Spleen (tissue), 11 donors: ENCODE results near the gene DNAJB6. TPM values are rescaled to one million over a fixed set of nuclear protein-coding genes. Genes with fewer than 3 reads are reported as not detected.

ENCODE experiments used
- DNase-seq: peaks from one replicate; pipeline ENCODE4 v3.0.0-alpha.2; 2020
- H3K27ac ChIP-seq, 8 donors: fragments of 200-600 bp; sonication (generic) in 7 of 8; 1 replicate in 4 of 8; 2 replicates in 4 of 8; pipeline versions ENCODE4 v1.5.0 to v1.8.0; 2016 to 2021; ENCODE audit warnings: inconsistent platforms in 4 of 8, mild to moderate bottlenecking in 4 of 8, moderate library complexity in 1 of 8
- H3K27me3 ChIP-seq, 7 donors: fragments of 200-600 bp; sonication (generic) in 6 of 7; replicated peaks in 1 of 7; 1 replicate in 4 of 7; 2 replicates in 3 of 7; pipeline versions ENCODE4 v1.5.0 to v1.8.0; 2016 to 2021; ENCODE audit warnings: inconsistent platforms in 3 of 7, mild to moderate bottlenecking in 1 of 7
- H3K36me3 ChIP-seq, 6 donors: fragments of 200-600 bp; sonication (generic) in 5 of 6; 1 replicate in 4 of 6; 2 replicates in 2 of 6; pipeline versions ENCODE4 v1.5.0 to v1.8.0; 2016 to 2021; ENCODE audit warnings: inconsistent platforms in 2 of 6
- H3K4me1 ChIP-seq, 6 donors: fragments of 200-600 bp; sonication (generic) in 5 of 6; 1 replicate in 3 of 6; 2 replicates in 3 of 6; pipeline versions ENCODE4 v1.5.0 to v1.8.0; 2016 to 2021; ENCODE audit warnings: inconsistent platforms in 3 of 6
- H3K4me3 ChIP-seq, 8 donors: fragments of 200-600 bp; sonication (generic) in 7 of 8; 1 replicate in 4 of 8; 2 replicates in 4 of 8; pipeline versions ENCODE4 v1.5.0 to v1.8.0; 2016 to 2021; ENCODE audit warnings: inconsistent platforms in 4 of 8, mild to moderate bottlenecking in 4 of 8, moderate library complexity in 2 of 8
- H3K9me3 ChIP-seq, 8 donors: fragments of 200-600 bp; sonication (generic) in 7 of 8; 1 replicate in 4 of 8; 2 replicates in 4 of 8; pipeline versions ENCODE4 v1.5.0 to v1.8.0; 2016 to 2021; ENCODE audit warnings: inconsistent platforms in 4 of 8
- POLR2A ChIP-seq, 3 donors: fragments of 450-650 bp; IDR thresholded peaks; one replicate each; pipeline ENCODE4 v1.5.1; 2017; ENCODE audit warnings: antibody characterized with exemption in 3 of 3, mild to moderate bottlenecking in 1 of 3
- POLR2AphosphoS5 ChIP-seq, 3 donors: sonication (generic); formaldehyde crosslinking; IDR thresholded peaks; one replicate each; pipeline ENCODE4 v1.5.1; 2017; ENCODE audit warnings: antibody characterized with exemption in 3 of 3
- WGBS, 5 donors: extraction: QIAGEN DNeasy Blood & Tissue Kit in 3 of 5; methylation state at CpG; one replicate each; pipeline versions ENCODE4 v1.1.5 to v1.1.7; 2013 to 2018; 5-methylcytosine and 5-hydroxymethylcytosine counted together
- intact Hi-C: fragments of 100-400 bp; cut with DNase I; formaldehyde crosslinking; loops from one replicate; pipeline ENCODE4 v1.15.0; 2023; ENCODE audit warnings: low total_unique reads
- polyA plus RNA-seq, 3 donors: library from polyadenylated mRNA; stranded (reverse); fragments of 200-250 nt; gene quantifications; one replicate each; pipeline ENCODE4 v1.2.1, GENCODE V29; 2013
- total RNA-seq, 7 donors: library from RNA; depleted of rRNA in 3 of 7; stranded (reverse); fragments of >200 nt in 3 of 7; fragmentation: NEBNext Ultra II Directional in 4 of 7; extraction: Animal tissue kit (Norgen Biotek cat#: 25700) in 4 of 7; gene quantifications; one replicate each; pipeline versions ENCODE4 v1.1.0 to v1.2.1, GENCODE V29; 2016 to 2021
- TF ChIP-seq, protein P1 (sequence below), 11 experiments: fragments of 200-600 bp in 7 of 11; fragments of 450-650 bp in 4 of 11; sonication (generic) in 4 of 11; IDR thresholded peaks in 8 of 11; conservative IDR thresholded peaks in 3 of 11; 1 replicate in 7 of 11; 2 replicates in 4 of 11; pipeline versions ENCODE4 v1.4.0 to v1.8.0; 2016 to 2021; ENCODE audit warnings: antibody characterized with exemption in 11 of 11, inconsistent platforms in 4 of 11, mild to moderate bottlenecking in 1 of 11
- donor health status: healthy with polysubstance abuse.
- donor health status: DM: no; HTN: no; CAD: no; lungs with moderate emphysema.
- donor health status: DM: no; HTN: no; CAD: no.
- donor health status: Bipolar disorder and iron deficiency.
- donor health status: healthy.
- donor health status: DM: no; HTN: no; CAD: no.
- donor health status: DM: yes; HTN: yes; CAD: no.

The DNAJB6 gene
- total and polyA plus RNA-seq, 10 donors = 37.7 to 115 (median 92.0) TPM

DNA sequence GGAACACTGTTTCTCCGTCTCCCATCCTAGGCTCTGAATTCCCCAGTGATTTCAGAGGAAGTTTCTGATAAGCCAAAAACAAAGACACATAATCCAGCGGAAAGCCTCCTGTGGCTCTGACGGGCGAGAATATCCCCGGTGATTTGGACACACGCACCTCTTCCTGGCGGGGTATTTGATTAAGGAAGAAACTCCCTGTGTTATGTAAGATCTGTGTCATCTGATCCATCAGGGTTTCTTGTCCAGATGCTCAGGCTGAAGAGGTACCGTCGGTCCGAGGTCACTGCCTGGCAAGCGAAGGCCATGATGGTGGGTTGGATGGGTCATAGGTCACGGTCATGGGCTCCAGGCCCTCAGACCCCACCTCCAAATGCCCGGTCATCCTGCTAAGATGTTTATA lies 39.6 kb upstream of the DNAJB6 start:
- H3K4me1 ChIP-seq = peaks cover 5 to 37% (median 12%) of the 10 kb centered on the region in 6 donors
- H3K36me3 ChIP-seq = no peaks in the 10 kb centered on the region
- H3K27ac ChIP-seq = no peak overlapping the region
- intact Hi-C loops = no loop called here
- TF ChIP-seq, protein P1, sequence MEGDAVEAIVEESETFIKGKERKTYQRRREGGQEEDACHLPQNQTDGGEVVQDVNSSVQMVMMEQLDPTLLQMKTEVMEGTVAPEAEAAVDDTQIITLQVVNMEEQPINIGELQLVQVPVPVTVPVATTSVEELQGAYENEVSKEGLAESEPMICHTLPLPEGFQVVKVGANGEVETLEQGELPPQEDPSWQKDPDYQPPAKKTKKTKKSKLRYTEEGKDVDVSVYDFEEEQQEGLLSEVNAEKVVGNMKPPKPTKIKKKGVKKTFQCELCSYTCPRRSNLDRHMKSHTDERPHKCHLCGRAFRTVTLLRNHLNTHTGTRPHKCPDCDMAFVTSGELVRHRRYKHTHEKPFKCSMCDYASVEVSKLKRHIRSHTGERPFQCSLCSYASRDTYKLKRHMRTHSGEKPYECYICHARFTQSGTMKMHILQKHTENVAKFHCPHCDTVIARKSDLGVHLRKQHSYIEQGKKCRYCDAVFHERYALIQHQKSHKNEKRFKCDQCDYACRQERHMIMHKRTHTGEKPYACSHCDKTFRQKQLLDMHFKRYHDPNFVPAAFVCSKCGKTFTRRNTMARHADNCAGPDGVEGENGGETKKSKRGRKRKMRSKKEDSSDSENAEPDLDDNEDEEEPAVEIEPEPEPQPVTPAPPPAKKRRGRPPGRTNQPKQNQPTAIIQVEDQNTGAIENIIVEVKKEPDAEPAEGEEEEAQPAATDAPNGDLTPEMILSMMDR (IDR thresholded peaks at IDR 0.05 in 8 of 11, conservative IDR thresholded peaks at IDR 0.05 in 3 of 11) = no peak
- TF ChIP-seq POLR2A (IDR thresholded peaks at IDR 0.05) = no peak
- TF ChIP-seq POLR2AphosphoS5 (IDR thresholded peaks at IDR 0.05) = no peak
- no peaks in the 10 kb centered on the region for H3K9me3 ChIP-seq
- WGBS, 5 donors = 53 to 77% (median 64%) methylated on average over 13 of the region's 13 CpGs
- H3K4me3 ChIP-seq = no peak overlapping the region
- no peak for DNase-seq
- peaks cover 0 to 7% (median 0%) of the 10 kb centered on the region in 7 donors for H3K27me3 ChIP-seq

DNA sequence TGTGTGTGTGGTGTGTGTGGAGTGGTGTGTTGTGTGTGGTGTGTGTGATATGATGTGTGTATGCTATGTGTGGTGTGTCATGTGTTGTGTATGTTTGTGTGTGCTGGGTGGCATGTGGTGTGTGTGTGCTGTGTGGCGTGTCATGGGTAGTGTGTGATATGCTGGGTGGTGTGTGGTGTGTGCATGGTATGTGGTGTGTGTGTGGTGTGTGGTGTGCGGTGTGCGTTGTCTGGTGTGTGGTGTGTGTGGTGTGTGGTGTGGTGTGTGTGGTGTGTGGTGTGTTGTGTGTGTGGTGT lies 37.5 kb upstream of the DNAJB6 start:
- TF ChIP-seq, protein P1 (IDR thresholded peaks at IDR 0.05 in 8 of 11, conservative IDR thresholded peaks at IDR 0.05 in 3 of 11) = no peak
- TF ChIP-seq POLR2AphosphoS5 (IDR thresholded peaks at IDR 0.05) = no peak
- no peak for TF ChIP-seq POLR2A (IDR thresholded peaks at IDR 0.05)
- Histone ChIP-seq H3K4me3 (no peak overlapping the region), H3K4me1 (peaks cover 5 to 50% (median 21%) of the 10 kb centered on the region in 6 donors), H3K36me3 (no peaks in the 10 kb centered on the region), H3K27ac (no peak overlapping the region), H3K27me3 (peaks cover 0 to 7% (median 0%) of the 10 kb centered on the region in 7 donors), H3K9me3 (no peaks in the 10 kb centered on the region)
- no peak for DNase-seq
- WGBS, 5 donors = 83 to 100% (median 92%) methylated on average over 3 of the region's 3 CpGs
- intact Hi-C loops = no loop called here

DNA sequence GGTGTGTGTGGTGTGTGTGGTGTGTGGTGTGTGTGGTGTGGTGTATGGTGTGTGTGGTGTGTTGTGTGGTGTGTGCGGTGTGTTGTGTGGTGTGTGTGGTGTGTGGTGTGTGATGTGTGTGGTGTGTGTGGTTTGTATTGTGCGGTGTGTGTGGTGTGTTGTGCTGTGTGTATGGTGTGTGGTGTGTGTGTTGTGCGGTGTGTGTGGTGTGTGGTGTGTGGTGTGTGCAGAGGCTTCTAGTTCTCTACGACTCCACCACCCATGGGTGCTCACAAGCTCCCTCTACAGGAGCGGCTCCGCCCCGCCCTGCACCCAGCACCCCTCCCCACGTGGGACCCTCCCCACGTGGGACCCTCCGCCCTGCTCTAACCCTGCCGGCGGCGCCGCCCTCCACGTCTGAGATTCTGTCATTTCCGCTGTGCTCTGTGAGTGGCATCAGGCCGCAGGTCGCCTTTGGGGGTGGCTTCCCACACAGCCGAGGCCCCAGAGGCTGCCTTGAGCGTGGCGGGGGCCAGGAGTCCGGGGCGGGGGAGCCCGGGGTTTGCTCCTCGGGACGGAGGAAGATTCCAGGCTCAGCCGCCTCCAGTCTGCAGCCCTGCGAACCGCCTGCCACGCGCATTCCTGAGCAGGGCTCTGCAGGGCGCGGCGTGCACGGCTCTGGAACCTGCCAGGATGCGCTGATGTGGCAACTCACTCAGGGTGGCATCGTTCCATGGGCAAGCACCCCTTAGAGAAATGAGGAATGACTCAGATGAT lies 37.0 kb upstream of the DNAJB6 start:
- Histone ChIP-seq H3K27ac (peak overlapping the region in 2 of 8 donors; percentile 8 to 87), H3K27me3 (peaks cover 0 to 7% (median 0%) of the 10 kb centered on the region in 7 donors), H3K4me3 (no peak overlapping the region), H3K9me3 (no peaks in the 10 kb centered on the region), H3K4me1 (peaks cover 5 to 50% (median 21%) of the 10 kb centered on the region in 6 donors), H3K36me3 (no peaks in the 10 kb centered on the region)
- peak; percentile 81 for DNase-seq
- TF ChIP-seq POLR2AphosphoS5 (IDR thresholded peaks at IDR 0.05) (peak in 1 of 3 donors; percentile 58), POLR2A (IDR thresholded peaks at IDR 0.05) (no peak)
- TF ChIP-seq, protein P1 (IDR thresholded peaks at IDR 0.05 in 8 of 11, conservative IDR thresholded peaks at IDR 0.05 in 3 of 11) = no peak
- WGBS, 5 donors = 54 to 83% (median 70%) methylated on average over 16 to 37 of the region's 37 CpGs
- intact Hi-C loops = no loop called here

DNA sequence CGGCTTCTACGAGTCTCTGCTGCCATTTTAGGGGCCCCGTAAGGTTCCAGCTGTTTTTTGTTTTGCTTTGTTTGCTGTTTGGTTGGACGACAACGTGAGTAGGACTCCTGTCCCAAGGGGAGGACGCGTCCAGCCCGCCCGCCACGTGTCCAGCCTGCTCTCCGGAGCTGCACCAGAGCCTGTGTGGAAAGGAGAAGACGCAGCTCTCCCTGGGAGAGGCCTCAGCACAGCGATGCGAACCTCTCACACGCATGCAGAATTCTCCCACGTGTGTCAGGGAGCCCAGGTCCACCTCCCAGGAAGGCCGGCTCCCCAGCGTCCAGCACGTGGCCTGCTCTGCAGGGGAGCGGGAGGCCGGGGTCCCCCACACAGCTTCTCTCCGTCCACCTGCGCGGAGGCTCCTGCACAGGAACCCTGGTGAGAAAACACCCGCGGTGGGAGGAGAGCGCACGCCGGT lies 36.4 kb upstream of the DNAJB6 start:
- no peak for TF ChIP-seq POLR2AphosphoS5 (IDR thresholded peaks at IDR 0.05)
- TF ChIP-seq POLR2A (IDR thresholded peaks at IDR 0.05) = no peak
- TF ChIP-seq, protein P1 (IDR thresholded peaks at IDR 0.05 in 8 of 11, conservative IDR thresholded peaks at IDR 0.05 in 3 of 11) = no peak

More for the DNA sequence above, 36.4 kb upstream of the DNAJB6 start:
- Histone ChIP-seq H3K4me3 (no peak overlapping the region), H3K27me3 (peaks cover 0 to 7% (median 0%) of the 10 kb centered on the region in 7 donors), H3K4me1 (peaks cover 5 to 50% (median 21%) of the 10 kb centered on the region in 6 donors), H3K27ac (peak overlapping the region in 2 of 8 donors; percentile 87), H3K9me3 (no peaks in the 10 kb centered on the region), H3K36me3 (no peaks in the 10 kb centered on the region)
- intact Hi-C loops = no loop called here
- 81 to 91% (median 84%) methylated on average over 28 to 29 of the region's 29 CpGs for WGBS, 5 donors
- DNase-seq = no peak
